ENCODE measurements around the gene AMZ1. TPM values are rescaled to one million over a fixed set of nuclear protein-coding genes. Genes with fewer than 3 reads are reported as not detected.

The AMZ1 gene
- total RNA-seq, 1 experiment from 2014 or later = 0.74 TPM

GRCh38 chr7:2735744-2736143 lies 47.7 kb downstream of the AMZ1 start:
- Histone ChIP-seq H4K91ac (ENCODE audit: insufficient read length, low read depth, low read length) (no peak overlapping the region), H2BK15ac (ENCODE audit: low read depth, low read length) (no peak overlapping the region), H4K8ac (replicated peaks; ENCODE audit: insufficient read length, low read depth, low read length) (no peak overlapping the region), H3K56ac (ENCODE audit: insufficient read length, low read depth, low read length) (no peak overlapping the region), H3K23ac (ENCODE audit: insufficient read length, low read depth, low read length) (no peak overlapping the region), H3K79me2 (ENCODE audit: insufficient read depth, low read length) (peaks cover 2% of the 10 kb centered on the region; the same call in 1 of the 2 replicates), H3K9me3 (ENCODE audit: control insufficient read depth, low read depth, low read length) (no peaks in the 10 kb centered on the region), H3K4ac (ENCODE audit: low read depth, low read length) (no peak overlapping the region), H3K14ac (ENCODE audit: insufficient read depth, low read length) (no peak overlapping the region), H2BK5ac (ENCODE audit: insufficient read length, low read length) (no peak overlapping the region), H4K20me1 (ENCODE audit: control insufficient read depth, insufficient read depth, insufficient read length) (no peaks in the 10 kb centered on the region), H2BK120ac (ENCODE audit: low read depth, low read length, poor library complexity, severe bottlenecking) (no peak overlapping the region), H3K79me1 (ENCODE audit: insufficient read depth, low read depth, low read length, poor library complexity, severe bottlenecking) (peaks cover 8% of the 10 kb centered on the region), H2BK20ac (ENCODE audit: low read depth, low read length, poor library complexity, severe bottlenecking) (no peak overlapping the region), H2BK12ac (ENCODE audit: insufficient read length, low read depth, low read length) (no peak overlapping the region), H3K4me1 (ENCODE audit: insufficient read depth, low read length) (no peaks in the 10 kb centered on the region; the same call in 1 of the 2 replicates), H2AK5ac (ENCODE audit: insufficient read length, low read length) (no peak overlapping the region), H3K27me3 (ENCODE audit: insufficient read depth, low read length) (no peaks in the 10 kb centered on the region), H3K18ac (ENCODE audit: insufficient read length, low read depth, low read length) (no peak overlapping the region), H3K23me2 (ENCODE audit: insufficient read length, low read depth, low read length, poor library complexity, severe bottlenecking) (no peaks in the 10 kb centered on the region), H3T11ph (ENCODE audit: low read length) (no peak overlapping the region), H3K9ac (ENCODE audit: extremely low read depth, insufficient read length, low read length) (no peak overlapping the region), H2AFZ (ENCODE audit: low read length) (no peak overlapping the region), H4K5ac (ENCODE audit: insufficient read length, low read depth, low read length) (no peak overlapping the region), H3K27ac (ENCODE audit: insufficient read length, low read depth, low read length) (no peak overlapping the region), H3K4me2 (ENCODE audit: insufficient read depth, insufficient read length, low read length) (no peak overlapping the region)
- no peaks in the 10 kb centered on the region for H3K27me3 Mint-ChIP-seq (ENCODE audit: low read depth)
- WGBS (ENCODE audit: extremely low coverage, insufficient read length, low lambda C conversion rate) = no CpG with 5 or more reads among the region's 13 CpGs
- H3K4me3 Mint-ChIP-seq = no peak overlapping the region
- H3K27ac Mint-ChIP-seq = peak overlapping the region; percentile 59 to 79 (median 75); a peak in 5 of 7 replicates
- peaks cover 19 to 21% of the 10 kb centered on the region in 2 experiments for H3K4me1 Mint-ChIP-seq
- TF ChIP-seq CTCF (conservative IDR thresholded peaks at IDR 0.05) = no peak
- no peaks in the 10 kb centered on the region for H3K9me3 Mint-ChIP-seq
- no peak for DNase-seq
- peaks cover 16 to 29% (median 22%) of the 10 kb centered on the region in 3 experiments; a peak in 6 of 7 replicates for H3K36me3 Mint-ChIP-seq (ENCODE audit: insufficient read depth in 1 of 3, low read depth in 3 of 3)

Data from H9 (cell line).